GF-D8 (cell line): Measurements from ENCODE around the gene ABHD6.
"Not testable (repeated sequence)": the region's sequence is repeated elsewhere in the genome, so short reads cannot be mapped to it uniquely, and the experiment has no call there.

Experiments used
- DNase-seq: peaks from one replicate; lab custom pipeline; 2025; lab: John Stamatoyannopoulos, UW

Gene ABHD6

DNA sequence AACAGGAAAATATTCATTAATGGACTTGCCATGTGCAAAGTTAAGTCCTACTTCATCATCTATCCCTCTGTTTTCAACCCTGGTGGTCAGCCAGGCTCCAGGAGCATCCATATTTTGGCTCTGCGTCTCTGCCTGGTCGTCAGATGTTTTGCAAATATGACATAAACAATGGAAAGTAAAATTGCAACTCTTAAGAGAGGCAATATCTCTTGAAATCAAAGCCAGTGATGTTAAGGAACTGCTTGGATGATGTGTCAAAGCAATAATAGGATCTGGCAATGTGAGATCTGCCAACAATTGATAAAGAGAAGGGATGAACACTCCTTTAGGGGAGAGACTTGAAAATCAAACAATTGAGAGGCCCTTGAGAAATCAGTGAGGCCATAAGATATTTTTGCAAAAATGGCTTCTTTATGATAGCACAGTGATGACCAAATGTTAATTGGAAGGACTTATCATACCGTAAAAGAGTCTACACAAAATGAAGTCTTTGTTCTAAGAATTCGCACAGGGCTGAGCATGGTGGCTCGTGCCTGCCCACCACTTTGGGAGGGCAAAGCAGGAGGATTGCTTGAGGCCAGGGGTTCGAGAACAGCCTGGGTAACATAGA is 6.5 kb downstream of the ABHD6 start:
- no peak for DNase-seq

DNA sequence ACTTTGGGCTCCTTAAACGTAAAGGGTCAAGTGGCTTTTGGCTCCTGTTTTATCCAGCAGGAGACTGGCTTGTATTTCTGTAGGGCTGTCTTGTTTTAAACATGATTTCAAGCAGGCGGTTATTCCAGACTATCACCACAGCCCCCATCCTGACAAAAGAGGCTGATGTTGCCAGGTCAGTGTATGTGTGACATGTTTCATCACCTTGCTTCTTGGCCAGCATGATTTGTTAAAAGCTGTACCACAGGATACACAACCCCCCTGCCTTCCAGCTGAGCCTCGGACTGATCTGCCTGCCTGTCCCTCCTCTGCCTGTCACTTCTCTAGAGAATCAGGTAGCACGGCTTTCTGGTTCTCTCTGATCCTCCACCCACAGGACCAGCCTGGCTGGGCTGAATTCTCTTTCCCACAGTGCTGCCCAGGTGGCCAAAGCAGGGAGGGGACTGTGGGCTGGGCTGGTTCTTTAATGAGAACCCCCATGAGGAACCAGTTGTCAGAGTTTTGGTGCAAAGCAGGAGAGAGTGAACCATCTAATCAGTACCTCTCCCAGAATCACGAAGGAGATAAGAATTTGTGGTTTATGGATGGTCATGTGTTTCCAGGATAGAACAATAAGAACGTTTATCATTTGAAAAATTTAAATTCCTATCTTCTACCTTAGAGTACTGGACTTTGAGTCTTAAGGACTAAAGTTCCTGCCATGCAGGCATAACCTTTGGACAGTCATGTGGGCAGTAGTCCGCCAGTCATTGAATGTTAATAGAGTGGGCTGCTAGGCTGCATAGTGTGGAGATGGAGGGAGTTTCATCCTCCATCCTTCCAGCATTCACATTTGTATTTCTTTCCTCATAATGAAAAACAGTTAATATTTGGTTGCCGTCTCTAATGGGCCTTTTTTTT is 8.8 kb downstream of the ABHD6 start:
- no peak for DNase-seq

DNA sequence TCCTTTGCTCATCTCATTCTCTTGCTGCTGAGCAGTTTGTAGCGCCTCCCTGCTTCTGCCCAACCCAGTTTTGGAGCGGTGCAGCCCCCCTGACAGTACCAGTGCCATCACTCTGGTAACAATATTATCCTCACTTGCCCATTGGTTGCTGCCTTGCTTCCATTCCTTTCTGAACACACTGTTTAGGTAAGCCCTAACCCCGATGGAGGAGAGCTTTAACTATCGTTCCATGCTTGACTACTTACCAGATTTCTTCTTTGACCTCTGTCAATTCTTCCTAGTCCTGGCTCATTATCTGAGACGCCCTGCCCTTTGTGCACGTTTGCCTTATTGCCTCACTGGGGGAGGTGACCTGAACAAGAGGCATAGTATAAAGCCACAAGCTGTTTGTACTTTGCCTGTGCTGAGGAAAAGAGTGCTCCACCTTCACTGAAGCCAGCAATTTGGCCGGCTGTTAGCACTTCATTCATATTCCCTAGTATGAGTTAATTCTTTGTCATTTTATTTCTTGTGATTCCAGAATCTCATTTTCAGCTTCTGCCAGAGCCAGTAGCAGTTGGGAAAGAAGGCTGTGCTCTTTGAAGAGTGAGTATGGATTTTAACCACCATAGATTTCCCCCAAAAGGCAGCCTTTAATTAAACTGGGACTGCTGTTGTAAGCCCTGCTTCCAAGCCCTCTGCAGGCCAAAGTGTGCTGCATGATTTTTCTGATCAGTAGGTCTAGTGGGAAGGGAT is 11.9 kb downstream of the ABHD6 start:
- no peak for DNase-seq

DNA sequence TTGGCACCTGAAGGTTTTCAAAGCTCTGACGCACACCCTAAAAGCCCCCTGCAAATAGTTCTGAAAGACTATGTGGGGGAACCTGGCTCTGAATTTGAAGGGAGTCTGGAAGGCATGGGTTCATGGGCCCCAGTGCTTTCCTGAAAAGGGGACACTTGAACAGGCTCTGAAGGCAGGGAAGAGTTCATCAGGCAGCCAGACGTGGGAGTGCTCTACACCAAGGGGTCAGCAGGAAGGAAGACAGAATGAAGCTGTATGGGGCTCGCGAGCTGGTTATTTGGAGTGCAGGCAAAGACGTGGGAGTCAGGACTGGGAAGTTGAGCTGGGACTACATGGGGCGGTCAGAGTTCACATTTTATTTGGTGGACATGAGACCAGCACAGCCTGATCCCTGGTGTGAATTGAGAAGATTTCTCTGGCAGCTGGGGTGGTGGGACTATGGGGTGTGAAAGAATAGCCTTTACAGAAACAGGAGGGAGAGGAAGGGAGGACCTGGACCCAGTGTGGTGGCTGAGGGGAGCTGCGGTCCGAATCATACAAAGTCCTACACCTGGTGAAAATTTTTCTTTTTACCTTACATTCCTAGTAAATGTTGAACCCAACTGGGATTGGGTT is 12.6 kb downstream of the ABHD6 start:
- no peak for DNase-seq

DNA sequence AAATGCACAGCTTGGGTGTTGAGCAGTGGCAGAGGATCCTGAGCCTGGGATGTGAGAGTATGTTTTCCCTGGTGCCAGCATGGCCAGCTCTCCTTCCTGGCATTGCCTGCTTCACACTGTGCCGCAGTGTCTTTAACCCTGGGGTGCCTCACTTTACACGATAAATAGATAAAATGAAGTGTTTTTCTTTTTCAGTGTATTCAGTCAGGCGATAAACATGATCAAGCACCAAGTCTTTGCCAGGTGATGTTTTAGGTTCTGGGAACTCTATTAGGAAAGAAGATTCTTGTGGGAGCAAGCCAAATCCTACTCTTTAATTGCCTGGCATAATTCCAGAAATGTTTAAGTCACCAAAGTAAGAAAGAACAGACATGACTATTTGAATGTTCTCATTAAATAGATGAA is 14.0 kb downstream of the ABHD6 start:
- DNase-seq = no peak

DNA sequence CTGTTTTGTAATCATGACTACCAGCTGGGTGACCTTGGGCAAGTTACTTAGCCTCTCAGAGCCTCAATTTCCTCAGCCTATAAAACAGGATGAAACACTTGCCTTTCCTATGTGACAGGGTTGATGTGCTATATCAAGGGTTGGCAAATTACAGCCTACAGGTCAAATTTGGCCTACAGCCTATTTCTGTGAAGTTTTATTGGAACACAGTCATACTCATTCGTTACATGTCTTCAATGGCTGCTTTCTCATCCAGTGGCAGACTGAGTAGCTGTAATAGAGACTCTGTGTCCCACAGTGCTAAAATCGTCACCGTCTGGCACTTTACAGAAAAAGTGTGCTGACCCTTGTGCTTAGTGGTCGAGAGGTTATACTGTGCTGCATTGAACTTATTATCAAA is 16.6 kb downstream of the ABHD6 start:
- DNase-seq = no peak

DNA sequence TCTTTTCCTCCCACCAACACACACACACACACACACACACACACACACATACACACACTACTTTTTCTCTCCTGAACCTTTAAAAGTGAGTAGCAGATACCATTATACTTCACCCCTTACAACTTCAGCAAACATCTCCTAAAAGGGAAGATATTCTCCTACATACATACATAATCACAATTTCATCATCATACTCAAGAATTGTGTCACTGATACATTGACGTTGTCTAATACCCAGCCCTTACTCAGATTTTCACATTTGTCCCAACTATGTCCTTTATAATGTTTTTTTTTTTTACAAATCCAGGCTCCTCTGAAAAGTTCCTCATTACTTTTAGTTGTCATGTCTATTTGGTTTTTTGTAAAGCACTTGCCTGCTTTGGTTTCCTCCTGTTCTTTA is 18.5 kb downstream of the ABHD6 start:
- no peak for DNase-seq

DNA sequence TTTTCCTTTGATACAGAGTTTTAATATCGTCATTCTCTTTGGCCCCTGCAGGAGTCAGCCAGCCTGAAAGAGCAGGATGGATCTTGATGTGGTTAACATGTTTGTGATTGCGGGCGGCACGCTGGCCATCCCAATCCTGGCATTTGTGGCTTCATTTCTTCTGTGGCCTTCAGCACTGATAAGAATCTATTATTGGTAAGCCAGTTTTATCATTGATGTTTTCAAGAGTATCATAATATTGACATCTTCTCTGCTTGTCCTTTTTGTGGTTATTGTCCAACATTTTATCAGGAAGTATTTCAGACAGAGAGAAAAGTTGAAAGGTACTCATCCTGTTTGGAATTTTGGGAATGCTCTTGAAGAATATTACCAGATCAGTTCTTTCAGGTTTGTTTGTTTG is 18.9 kb downstream of the ABHD6 start:
- no peak for DNase-seq

DNA sequence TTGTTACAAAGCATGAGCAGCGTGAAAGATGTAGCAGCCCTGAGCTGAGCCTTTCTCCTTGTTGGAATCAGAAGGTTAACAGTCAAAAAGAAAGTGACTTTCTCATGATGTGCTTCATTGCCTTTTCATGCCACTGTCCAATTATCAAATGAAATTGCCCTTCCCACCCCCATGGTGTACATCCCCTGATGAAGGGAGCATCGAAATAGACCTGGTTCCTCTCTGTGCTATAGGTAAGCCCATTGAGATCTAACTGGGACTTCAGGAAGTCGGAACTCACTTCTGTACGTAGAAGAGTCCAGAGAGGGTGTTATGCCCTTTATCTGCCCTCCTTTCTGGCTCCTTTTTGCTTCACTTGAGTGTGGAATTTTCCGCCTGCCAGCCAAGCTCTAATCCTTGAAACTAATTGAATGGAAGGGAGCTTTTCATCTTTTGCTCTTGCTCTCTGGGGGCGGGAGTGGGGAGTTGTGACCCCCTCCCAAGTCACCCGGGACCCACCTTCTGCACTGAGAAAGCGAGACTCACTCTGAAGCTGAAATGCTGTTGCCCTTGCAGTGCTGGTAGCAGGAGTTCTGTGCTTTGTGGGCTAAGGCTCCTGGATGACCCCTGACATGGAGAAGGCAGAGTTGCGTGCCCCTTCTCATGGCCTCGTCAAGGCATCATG is 20.9 kb downstream of the ABHD6 start:
- no peak for DNase-seq

DNA sequence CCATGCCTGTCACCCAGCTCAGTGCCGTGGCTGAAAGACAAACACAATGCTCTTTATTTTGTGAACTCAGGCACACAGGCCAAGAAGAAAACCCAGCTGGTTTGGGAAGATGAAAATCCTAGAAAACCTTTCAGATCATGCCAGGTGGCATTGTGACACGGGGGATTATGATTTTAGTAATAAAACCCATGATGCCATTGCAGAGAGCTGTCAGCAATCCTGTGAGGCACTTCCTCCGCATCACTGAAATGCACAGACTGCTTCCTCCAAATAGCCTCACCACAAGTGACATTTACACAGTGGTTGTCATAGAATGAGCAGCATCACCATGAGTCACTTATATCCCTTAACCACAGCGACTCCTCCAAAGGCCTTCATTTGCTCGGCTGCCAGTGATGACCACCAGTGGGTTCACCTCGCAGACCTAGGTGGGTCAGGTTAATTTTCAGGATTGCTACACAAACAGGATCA is 22.7 kb downstream of the ABHD6 start:
- DNase-seq = no peak

DNA sequence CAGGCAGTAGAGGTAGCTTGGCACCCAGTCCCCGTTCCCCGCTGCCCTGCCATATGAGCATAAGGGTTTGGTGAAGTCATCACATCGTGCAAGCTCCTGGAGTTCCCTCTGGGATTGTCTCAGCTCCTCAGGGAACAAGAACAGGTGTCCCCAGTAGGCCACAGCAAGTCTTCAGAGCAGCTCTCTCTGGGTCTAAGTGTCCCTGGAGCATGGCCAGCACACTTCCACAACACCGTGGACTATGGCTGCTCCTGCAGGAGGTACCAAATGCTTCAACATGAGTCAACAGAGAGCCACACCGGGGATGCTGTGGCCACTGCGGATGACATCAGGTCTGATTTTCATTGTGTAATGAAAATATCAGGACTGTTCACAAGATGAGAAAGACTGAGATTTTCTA is 23.1 kb downstream of the ABHD6 start:
- DNase-seq = no peak

DNA sequence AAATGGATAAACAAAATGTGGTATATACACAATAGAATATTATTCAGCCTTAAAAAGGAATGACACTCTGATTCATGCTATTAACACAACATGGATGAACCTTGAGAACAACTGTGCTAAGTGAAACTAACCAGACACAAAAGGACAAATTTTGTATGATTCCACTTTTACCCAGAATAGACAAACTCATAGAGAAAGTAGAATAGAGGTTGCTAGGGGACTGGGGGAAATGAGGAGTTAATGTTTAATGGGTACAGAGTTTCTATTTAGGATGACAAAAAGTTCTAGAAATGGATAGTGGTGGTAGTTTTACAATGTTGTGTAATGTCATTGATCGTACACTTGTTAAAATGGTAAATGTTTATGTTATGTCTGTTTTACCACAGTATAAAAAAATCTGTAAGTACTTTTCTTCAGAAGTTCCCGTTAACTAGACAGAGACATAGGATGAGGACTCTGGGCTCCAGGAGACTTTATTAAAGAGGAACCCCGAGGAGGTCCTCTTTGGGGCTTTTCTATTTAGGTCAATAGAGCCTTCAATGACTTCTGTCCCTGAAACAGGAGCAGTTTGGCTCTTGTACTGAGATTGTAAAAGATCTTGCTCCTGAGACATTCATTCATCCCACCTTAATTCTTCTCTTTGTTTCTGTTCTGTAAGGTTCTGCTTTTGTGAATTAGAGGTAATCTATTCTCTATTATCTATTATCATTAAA is 24.5 kb downstream of the ABHD6 start:
- no peak for DNase-seq

DNA sequence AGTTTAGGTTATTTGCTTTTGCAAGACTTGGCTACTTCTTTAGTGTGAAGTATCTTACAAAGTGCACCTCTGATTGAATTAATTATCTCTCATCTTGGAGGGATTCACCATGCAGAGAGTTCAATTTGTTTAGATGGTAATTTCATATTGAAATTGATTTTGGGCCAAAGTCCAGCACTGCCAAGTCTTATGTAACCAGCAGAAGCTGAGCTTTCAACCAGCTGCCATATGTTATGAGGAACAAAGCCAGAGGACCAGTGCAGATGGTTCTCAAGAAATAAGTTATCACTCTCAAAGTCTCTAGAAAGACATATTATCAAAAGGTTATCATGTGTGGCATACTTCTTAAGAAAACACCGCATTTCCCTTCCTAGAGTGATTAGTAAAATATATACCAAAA is 29.0 kb downstream of the ABHD6 start:
- no peak for DNase-seq

DNA sequence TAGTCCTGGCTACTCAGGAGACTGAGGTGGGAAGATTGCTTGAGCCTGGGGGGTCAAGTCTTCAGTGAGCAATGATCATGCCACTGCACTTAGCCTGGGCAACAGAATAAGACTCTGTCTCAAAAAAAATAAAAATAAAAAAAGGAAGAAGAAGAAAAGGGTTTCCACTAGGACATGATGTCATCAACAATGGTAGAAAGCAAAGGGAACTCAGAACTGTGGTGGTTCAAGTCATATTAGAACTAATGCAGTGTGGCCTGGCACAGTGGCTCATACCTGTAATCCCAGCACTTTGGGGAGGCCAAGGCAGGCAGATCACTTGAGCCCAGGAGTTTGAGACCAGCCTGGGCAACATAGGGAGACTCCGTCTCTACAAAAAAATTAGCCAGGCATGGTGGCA is 30.0 kb downstream of the ABHD6 start:
- DNase-seq = not testable (repeated sequence)

DNA sequence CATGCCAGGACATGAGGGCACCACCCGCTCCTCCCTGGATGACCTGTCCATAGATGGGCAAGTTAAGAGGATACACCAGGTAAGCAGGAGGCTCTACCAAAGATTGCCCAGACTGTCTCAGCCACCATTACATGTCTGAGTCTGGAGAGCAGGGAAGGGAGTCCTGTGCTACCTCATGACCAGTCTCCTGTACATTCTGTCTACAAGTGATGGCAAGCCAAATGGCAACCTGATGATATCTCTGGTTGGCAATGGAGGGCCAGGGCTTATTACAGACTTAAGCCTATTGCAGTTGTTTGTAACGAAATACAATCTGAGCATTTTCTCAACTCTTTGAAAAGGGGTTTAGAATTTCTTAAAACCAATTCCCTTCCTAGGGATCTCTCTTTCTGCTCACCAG is 31.8 kb downstream of the ABHD6 start:
- no peak for DNase-seq

DNA sequence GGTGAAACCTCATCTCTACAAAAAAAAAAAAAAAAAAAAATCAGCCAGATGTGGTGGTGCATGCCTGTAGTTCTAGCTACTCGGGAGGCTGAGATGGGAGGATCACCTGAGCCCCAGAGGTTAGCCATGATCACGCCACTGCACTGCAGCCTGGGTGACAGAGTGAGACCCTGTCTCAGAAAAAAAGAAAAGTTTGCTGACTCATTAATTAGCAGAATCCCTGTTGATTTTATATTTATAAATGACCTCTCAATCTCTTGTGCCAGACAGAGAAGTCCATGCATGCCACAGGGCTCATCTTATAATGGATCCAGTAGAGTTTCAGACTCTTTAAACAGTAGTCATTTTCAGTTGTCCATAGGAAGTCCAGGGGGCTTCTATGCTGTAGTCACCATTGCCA is 32.9 kb downstream of the ABHD6 start:
- DNase-seq = no peak

DNA sequence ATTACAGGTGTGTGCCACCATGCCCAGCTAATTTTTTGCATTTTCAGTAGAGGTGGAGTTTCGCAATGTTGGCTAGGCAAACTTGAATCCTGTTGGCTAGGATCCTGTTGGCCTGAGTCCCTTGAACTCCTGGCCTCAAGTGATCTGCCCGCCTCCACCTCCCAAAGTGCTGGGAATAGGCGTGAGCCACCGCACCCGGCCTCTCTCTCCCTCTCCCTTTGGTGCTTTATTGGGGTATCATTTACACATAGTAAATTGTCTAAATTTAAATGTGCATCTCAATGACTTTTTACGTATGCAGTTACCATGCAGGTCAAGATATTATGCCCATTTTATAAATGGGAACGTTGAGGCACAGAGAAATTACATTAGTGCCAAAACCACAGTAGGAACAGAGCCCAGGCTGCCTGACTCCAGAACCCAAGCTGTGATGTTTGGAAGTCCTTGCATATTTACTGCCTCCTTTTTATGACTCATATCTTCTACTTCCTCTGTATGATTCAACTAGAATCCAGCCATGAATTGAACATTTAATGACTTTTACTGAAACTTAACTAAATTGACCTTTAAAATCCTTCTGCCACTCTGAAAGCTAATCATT is 34.4 kb downstream of the ABHD6 start:
- no peak for DNase-seq

DNA sequence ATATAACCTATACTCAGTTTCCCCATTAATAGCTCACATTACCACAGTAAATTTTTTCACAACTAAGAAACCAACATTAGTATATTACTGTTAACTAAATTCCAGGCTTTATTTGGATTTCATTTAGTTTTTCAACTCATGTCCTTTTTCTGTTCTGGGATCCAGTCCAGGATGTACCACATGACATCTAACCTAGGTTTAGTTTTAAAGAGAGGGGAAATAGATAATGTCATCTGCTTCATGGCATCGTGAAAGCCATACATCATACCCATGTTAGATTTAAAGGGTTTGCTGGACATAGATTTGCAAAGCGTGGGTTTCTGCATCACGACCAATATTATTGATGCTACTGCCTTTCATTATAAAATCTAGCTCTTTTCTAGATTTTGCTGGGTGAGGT is 35.3 kb downstream of the ABHD6 start:
- no peak for DNase-seq

DNA sequence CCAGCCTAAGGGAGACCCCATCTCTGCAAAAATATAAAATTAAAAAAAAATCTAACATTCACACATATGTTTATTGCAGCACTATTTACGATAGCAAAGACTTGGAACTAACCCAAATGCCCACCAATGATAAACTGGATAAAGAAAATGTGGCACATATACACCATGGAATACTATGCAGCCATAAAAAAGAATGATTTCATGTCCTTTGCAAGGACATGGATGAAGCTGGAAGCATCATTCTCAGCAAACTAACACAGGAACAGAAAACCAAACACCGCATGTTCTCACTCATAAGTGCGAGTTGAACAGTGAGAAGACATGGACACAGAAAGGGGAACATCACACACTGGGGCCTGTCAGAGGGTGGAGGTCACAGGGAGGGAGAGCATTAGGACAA is 35.8 kb downstream of the ABHD6 start:
- DNase-seq = not testable (repeated sequence)

DNA sequence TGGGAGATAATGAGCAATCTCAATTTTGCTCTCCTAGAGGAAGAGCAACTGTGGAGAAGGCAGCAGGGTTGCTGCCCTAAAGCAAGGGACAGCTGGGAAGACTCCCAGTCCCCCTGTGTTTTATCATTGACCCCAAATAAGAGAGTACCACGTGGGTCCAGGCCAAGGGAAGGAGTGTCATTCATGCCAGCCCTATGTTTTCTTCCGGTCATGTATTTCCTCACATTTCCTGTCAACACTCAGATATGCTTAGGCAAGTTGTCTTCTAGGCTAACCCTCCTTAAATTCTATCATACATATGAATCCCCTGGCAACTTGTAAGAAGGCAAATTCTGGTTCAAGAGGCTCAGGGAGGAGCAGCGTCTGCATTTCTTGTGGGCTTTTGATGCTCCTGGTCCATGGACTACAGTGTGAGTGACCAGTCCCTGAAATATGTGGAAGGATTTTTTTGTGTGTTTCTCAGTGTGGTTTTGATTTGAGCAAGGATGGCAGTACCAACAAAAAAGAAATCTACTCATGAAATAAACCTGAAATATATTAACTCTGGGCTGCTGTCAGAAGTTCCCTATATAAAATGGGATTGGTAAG is 36.5 kb downstream of the ABHD6 start:
- no peak for DNase-seq
